IMR-90 (cell line): ENCODE measurements around the gene PPP1R14B. TPM values are rescaled to one million over a fixed set of nuclear protein-coding genes. Genes with fewer than 3 reads are reported as not detected.

Source experiments
- ATAC-seq: fragments of 200-7000 bp; cut with Tn5 transposase; 2 replicates; pipeline ENCODE4 v1.9.1; 2020; ENCODE audit warnings: low read depth, mild to moderate bottlenecking, moderate library complexity
- BruUV-seq: library from RNA; stranded (reverse); fragments of 400-500 nt; replicated peaks from 2 replicates; lab custom pipeline; 2021; lab: Mats Ljungman, UMichigan
- CTCF ChIA-PET: fragments of 300-600 bp; formaldehyde crosslinking; extraction: SDS; loops from one replicate; lab custom pipeline; 2021; ENCODE audit warnings: antibody characterized with exemption; lab: Yijun Ruan, JAX
- POLR2A ChIA-PET: fragments of 300-600 bp; sonication (Branson Sonifier 250); formaldehyde crosslinking; loops from one replicate; lab custom pipeline; 2022; ENCODE audit warnings: antibody characterized with exemption; ENCODE audit not compliant: unreplicated experiment; lab: Charles Lee
- DNase-seq: peaks from one replicate; pipeline ENCODE4 v3.0.0; 2013
- H2AFZ ChIP-seq: replicated peaks from 2 replicates; pipeline ENCODE3; 2013; ENCODE audit warnings: low read length, mild to moderate bottlenecking; ENCODE audit not compliant: poor library complexity
- H2AK5ac ChIP-seq: 2 replicates; pipeline ENCODE4 v1.6.1; 2013; ENCODE audit warnings: low read depth, low read length, inconsistent platforms
- H2AK9ac ChIP-seq: replicated peaks from 2 replicates; pipeline ENCODE3; 2013; ENCODE audit warnings: mild to moderate bottlenecking, low read depth, low read length, moderate library complexity; ENCODE audit not compliant: poor library complexity
- H2BK120ac ChIP-seq: 2 replicates; pipeline ENCODE4 v1.6.1; 2013; ENCODE audit warnings: low read depth, low read length, inconsistent platforms
- H2BK15ac ChIP-seq: 3 replicates; pipeline ENCODE4 v1.6.1; 2013; ENCODE audit warnings: low read depth, low read length, inconsistent platforms
- H2BK20ac ChIP-seq: 2 replicates; pipeline ENCODE4 v1.6.1; 2013; ENCODE audit warnings: low read depth, mild to moderate bottlenecking, inconsistent platforms, low read length, moderate library complexity
- H2BK5ac ChIP-seq: 2 replicates; pipeline ENCODE4 v1.6.1; 2013; ENCODE audit warnings: mild to moderate bottlenecking, low read depth, low read length, inconsistent platforms; ENCODE audit not compliant: poor library complexity, severe bottlenecking
- H3K14ac ChIP-seq: replicated peaks from 2 replicates; pipeline ENCODE4 v1.6.1; 2013; ENCODE audit warnings: low read depth, low read length, inconsistent platforms
- H3K18ac ChIP-seq: 2 replicates; pipeline ENCODE4 v1.6.1; 2013; ENCODE audit warnings: low read depth, low read length, control low read depth
- H3K23ac ChIP-seq: 2 replicates; pipeline ENCODE4 v1.6.1; 2013; ENCODE audit warnings: low read depth, low read length, inconsistent platforms
- H3K27ac ChIP-seq: 2 replicates; pipeline ENCODE4 v1.5.1; 2013; ENCODE audit warnings: mild to moderate bottlenecking, control low read depth, low read length; ENCODE audit not compliant: insufficient read depth
- H3K27me3 ChIP-seq: 2 replicates; pipeline ENCODE4 v1.6.1; 2013; ENCODE audit warnings: low read length; ENCODE audit not compliant: control insufficient read depth, insufficient read depth
- H3K36me3 ChIP-seq: 2 replicates; pipeline ENCODE4 v1.6.1; 2013; ENCODE audit warnings: low read length, mixed read lengths; ENCODE audit not compliant: control insufficient read depth, insufficient read depth
- H3K4ac ChIP-seq: 2 replicates; pipeline ENCODE4 v1.6.1; 2013; ENCODE audit warnings: low read depth, low read length, inconsistent platforms
- H3K4me1 ChIP-seq: 2 replicates; pipeline ENCODE4 v1.6.1; 2013; ENCODE audit warnings: low read length, mixed read lengths; ENCODE audit not compliant: control insufficient read depth, insufficient read depth
- H3K4me2 ChIP-seq: 2 replicates; pipeline ENCODE4 v1.6.1; 2013; ENCODE audit warnings: low read depth, mild to moderate bottlenecking, control low read depth, low read length, moderate library complexity
- H3K4me3 ChIP-seq: 2 replicates; pipeline ENCODE4 v1.5.1; 2013; ENCODE audit warnings: low read depth, mild to moderate bottlenecking, control low read depth, low read length, moderate library complexity; ENCODE audit not compliant: insufficient read depth
- H3K56ac ChIP-seq: 2 replicates; pipeline ENCODE4 v1.6.1; 2013; ENCODE audit warnings: low read length, inconsistent platforms; ENCODE audit not compliant: insufficient read depth; ENCODE audit errors: extremely low read depth
- H3K79me1 ChIP-seq, 2 experiments: 2 replicates each; pipeline ENCODE4 v1.6.1; 2013; ENCODE audit warnings: low read length in 2 of 2, inconsistent platforms in 1 of 2, low read depth in 1 of 2
- H3K9ac ChIP-seq: 2 replicates; pipeline ENCODE4 v1.6.1; 2013; ENCODE audit warnings: low read depth, low read length, control low read depth
- H3K9me1 ChIP-seq: 2 replicates; pipeline ENCODE4 v1.6.1; 2013; ENCODE audit warnings: low read length, inconsistent platforms; ENCODE audit not compliant: insufficient read depth
- H3K9me3 ChIP-seq: 2 replicates; pipeline ENCODE4 v1.6.1; 2013; ENCODE audit warnings: low read length; ENCODE audit not compliant: control insufficient read depth, insufficient read depth
- H4K20me1 ChIP-seq: 2 replicates; pipeline ENCODE4 v1.6.1; 2013; ENCODE audit warnings: low read length, inconsistent platforms; ENCODE audit not compliant: insufficient read depth
- H4K5ac ChIP-seq: 2 replicates; pipeline ENCODE4 v1.6.1; 2013; ENCODE audit warnings: mild to moderate bottlenecking, low read depth, low read length, control low read depth
- H4K8ac ChIP-seq, 2 experiments: 2 replicates each; pipeline ENCODE4 v1.6.1; 2013; ENCODE audit warnings: low read depth in 2 of 2, low read length in 2 of 2, control low read depth in 1 of 2, inconsistent platforms in 1 of 2
- H4K91ac ChIP-seq: 2 replicates; pipeline ENCODE4 v1.6.1; 2013; ENCODE audit warnings: low read depth, low read length, inconsistent platforms; ENCODE audit not compliant: insufficient read depth
- CTCF ChIP-seq: conservative IDR thresholded peaks from 2 replicates; pipeline ENCODE4 v1.5.1; 2012; ENCODE audit warnings: mild to moderate bottlenecking, low read depth, low read length, improper control_type of control experiment
- FOS ChIP-seq: fragments of 150-350 bp; IDR thresholded peaks from 2 replicates; pipeline ENCODE4 v1.6.1; 2016; ENCODE audit warnings: low read depth, low read length
- WGBS, 2 experiments: methylation state at CpG; one replicate each; pipeline versions ENCODE4 v1.1.5 to v1.1.7; 2013; ENCODE audit warnings: missing lambda C conversion rate in 2 of 2; ENCODE audit not compliant: insufficient read length in 1 of 2; ENCODE audit errors: extremely low coverage in 2 of 2; 5-methylcytosine and 5-hydroxymethylcytosine counted together
- dilution Hi-C: fragments of 300-500 bp; cut with HindIII; formaldehyde crosslinking; loops from one replicate; pipeline ENCODE4 v1.14.3; 2018; ENCODE audit warnings: low sequenced_read_pairs; ENCODE audit not compliant: unreplicated experiment
- in situ Hi-C: fragments of 300-500 bp; cut with MboI; formaldehyde crosslinking; loops from 3 replicates; pipeline ENCODE4 v1.14.3; 2019; ENCODE audit warnings: low sequenced_read_pairs, inconsistent platforms, mixed read lengths
- intact Hi-C: fragments of 100-400 bp; cut with micrococcal nuclease; formaldehyde crosslinking; loops from 2 replicates; pipeline ENCODE4 v1.10.0; 2022
- polyA plus RNA-seq, 3 experiments: library from polyadenylated mRNA; depleted of rRNA; stranded (reverse); fragments of >200 nt; gene quantifications; 2 replicates each; pipeline ENCODE4 v1.2.3, GENCODE V29; 2012; ENCODE audit warnings: low replicate concordance in 1 of 3
- total RNA-seq: library from RNA; depleted of rRNA; stranded (reverse); fragments of >200 nt; gene quantifications from 2 replicates; pipeline ENCODE4 v1.2.3, GENCODE V29; 2012

The PPP1R14B gene
- total and polyA plus RNA-seq, 2 of the 4 experiments (the other 2 are of a cell fraction) = 176 to 257 TPM

GRCh38 chr11:64278576-64279190, 31.9 kb upstream of the PPP1R14B start:
- Histone ChIP-seq H2BK120ac (no peak overlapping the region), H2AK9ac (no peak overlapping the region), H3K14ac (no peak overlapping the region), H3K18ac (no peak overlapping the region), H2BK5ac (no peak overlapping the region), H4K5ac (no peak overlapping the region), H2AFZ (no peak overlapping the region), H3K79me1 (peaks cover 5 to 18% of the 10 kb centered on the region in 2 experiments), H4K8ac (no peak overlapping the region), H3K4me1 (peaks cover 2% of the 10 kb centered on the region; the same call in 1 of the 2 replicates), H3K56ac (no peak overlapping the region), H3K9me3 (no peaks in the 10 kb centered on the region), H2AK5ac (no peak overlapping the region), H3K4me2 (no peak overlapping the region), H3K9me1 (peaks cover 5% of the 10 kb centered on the region; the same call in 1 of the 2 replicates), H3K23ac (no peak overlapping the region), H3K4me3 (no peak overlapping the region), H3K27ac (no peak overlapping the region), H4K20me1 (no peaks in the 10 kb centered on the region), H3K4ac (no peak overlapping the region), H4K91ac (no peak overlapping the region), H3K9ac (no peak overlapping the region), H3K27me3 (no peaks in the 10 kb centered on the region), H2BK20ac (no peak overlapping the region), H3K36me3 (peaks cover 35% of the 10 kb centered on the region), H2BK15ac (no peak overlapping the region)
- no TSS peak for BruUV-seq
- 92% methylated on average over 5 of the region's 8 CpGs; no CpG with 5 or more reads in 1 of the 2 experiments for WGBS, 2 experiments
- DNase-seq = no peak
- intact Hi-C loops (no loop called here), in situ Hi-C loops (no loop called here), dilution Hi-C loops (no loop called here)
- ChIA-PET POLR2A (no interaction called here), CTCF (no interaction called here)
- TF ChIP-seq FOS = no peak
- no peak for TF ChIP-seq CTCF
- no peak for ATAC-seq
